Thyroid gland (tissue), 4 donors: ENCODE results near the gene HMGB3.

Experiments used
- POLR2A ChIP-seq, 2 donors: fragments of 450-650 bp; IDR thresholded peaks; one replicate each; pipeline ENCODE4 v1.6.1; 2017; ENCODE audit warnings: antibody characterized with exemption in 2 of 2, mild to moderate bottlenecking in 2 of 2, moderate library complexity in 1 of 2
- TF ChIP-seq, protein P1 (sequence below), 6 experiments: fragments of 200-600 bp in 3 of 6; fragments of 450-650 bp in 3 of 6; sonication (generic) in 3 of 6; IDR thresholded peaks; one replicate each; pipeline ENCODE4 v1.5.1; 2016 to 2019; ENCODE audit warnings: antibody characterized with exemption in 6 of 6, mild to moderate bottlenecking in 2 of 6, inconsistent platforms in 1 of 6, moderate library complexity in 1 of 6

GRCh38 chrX:150984169-150984824 lies 1.2 kb downstream of the HMGB3 start:
- TF ChIP-seq, protein P1, sequence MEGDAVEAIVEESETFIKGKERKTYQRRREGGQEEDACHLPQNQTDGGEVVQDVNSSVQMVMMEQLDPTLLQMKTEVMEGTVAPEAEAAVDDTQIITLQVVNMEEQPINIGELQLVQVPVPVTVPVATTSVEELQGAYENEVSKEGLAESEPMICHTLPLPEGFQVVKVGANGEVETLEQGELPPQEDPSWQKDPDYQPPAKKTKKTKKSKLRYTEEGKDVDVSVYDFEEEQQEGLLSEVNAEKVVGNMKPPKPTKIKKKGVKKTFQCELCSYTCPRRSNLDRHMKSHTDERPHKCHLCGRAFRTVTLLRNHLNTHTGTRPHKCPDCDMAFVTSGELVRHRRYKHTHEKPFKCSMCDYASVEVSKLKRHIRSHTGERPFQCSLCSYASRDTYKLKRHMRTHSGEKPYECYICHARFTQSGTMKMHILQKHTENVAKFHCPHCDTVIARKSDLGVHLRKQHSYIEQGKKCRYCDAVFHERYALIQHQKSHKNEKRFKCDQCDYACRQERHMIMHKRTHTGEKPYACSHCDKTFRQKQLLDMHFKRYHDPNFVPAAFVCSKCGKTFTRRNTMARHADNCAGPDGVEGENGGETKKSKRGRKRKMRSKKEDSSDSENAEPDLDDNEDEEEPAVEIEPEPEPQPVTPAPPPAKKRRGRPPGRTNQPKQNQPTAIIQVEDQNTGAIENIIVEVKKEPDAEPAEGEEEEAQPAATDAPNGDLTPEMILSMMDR (IDR thresholded peaks at IDR 0.05), result no peak
- TF ChIP-seq POLR2A (IDR thresholded peaks at IDR 0.05), result no peak
